Osteocyte (in vitro differentiated cells): ENCODE results near the gene NIPAL4. TPM values are rescaled to one million over a fixed set of nuclear protein-coding genes. Genes with fewer than 3 reads are reported as not detected.

ENCODE experiments used
- DNase-seq: peaks from one replicate; pipeline ENCODE4 v3.0.0; 2021; ENCODE audit warnings: mixed read lengths; ENCODE audit not compliant: unreplicated experiment; ENCODE audit errors: extremely low spot score
- H3K27ac Mint-ChIP-seq: one replicate; pipeline ENCODE4 v1.8.0; 2021; ENCODE audit warnings: mild to moderate bottlenecking, mixed read lengths; ENCODE audit not compliant: unreplicated experiment
- H3K27me3 Mint-ChIP-seq: one replicate; pipeline ENCODE4 v1.8.0; 2021; ENCODE audit warnings: mixed read lengths; ENCODE audit not compliant: unreplicated experiment
- H3K36me3 Mint-ChIP-seq: one replicate; pipeline ENCODE4 v1.8.0; 2021; ENCODE audit warnings: mixed read lengths; ENCODE audit not compliant: unreplicated experiment
- H3K4me1 Mint-ChIP-seq: one replicate; pipeline ENCODE4 v1.8.0; 2021; ENCODE audit warnings: mixed read lengths; ENCODE audit not compliant: unreplicated experiment
- H3K4me3 Mint-ChIP-seq: one replicate; pipeline ENCODE4 v1.8.0; 2021; ENCODE audit warnings: mild to moderate bottlenecking, moderate library complexity, mixed read lengths; ENCODE audit not compliant: unreplicated experiment
- H3K9me3 Mint-ChIP-seq: one replicate; pipeline ENCODE4 v1.8.0; 2021; ENCODE audit warnings: mixed read lengths; ENCODE audit not compliant: unreplicated experiment
- total RNA-seq: library from RNA; stranded (reverse); gene quantifications from 2 replicates; pipeline ENCODE4 v1.2.1, GENCODE V29; 2021
- TF ChIP-seq, protein P1 (sequence below): fragments of 200-600 bp; sonication (generic); IDR thresholded peaks from 2 replicates; pipeline ENCODE4 v1.5.0; 2021; ENCODE audit warnings: antibody characterized with exemption, mild to moderate bottlenecking, moderate library complexity

NIPAL4 gene
- total RNA-seq, 1 donor from 2014 or later, result 2.3 TPM

DNA sequence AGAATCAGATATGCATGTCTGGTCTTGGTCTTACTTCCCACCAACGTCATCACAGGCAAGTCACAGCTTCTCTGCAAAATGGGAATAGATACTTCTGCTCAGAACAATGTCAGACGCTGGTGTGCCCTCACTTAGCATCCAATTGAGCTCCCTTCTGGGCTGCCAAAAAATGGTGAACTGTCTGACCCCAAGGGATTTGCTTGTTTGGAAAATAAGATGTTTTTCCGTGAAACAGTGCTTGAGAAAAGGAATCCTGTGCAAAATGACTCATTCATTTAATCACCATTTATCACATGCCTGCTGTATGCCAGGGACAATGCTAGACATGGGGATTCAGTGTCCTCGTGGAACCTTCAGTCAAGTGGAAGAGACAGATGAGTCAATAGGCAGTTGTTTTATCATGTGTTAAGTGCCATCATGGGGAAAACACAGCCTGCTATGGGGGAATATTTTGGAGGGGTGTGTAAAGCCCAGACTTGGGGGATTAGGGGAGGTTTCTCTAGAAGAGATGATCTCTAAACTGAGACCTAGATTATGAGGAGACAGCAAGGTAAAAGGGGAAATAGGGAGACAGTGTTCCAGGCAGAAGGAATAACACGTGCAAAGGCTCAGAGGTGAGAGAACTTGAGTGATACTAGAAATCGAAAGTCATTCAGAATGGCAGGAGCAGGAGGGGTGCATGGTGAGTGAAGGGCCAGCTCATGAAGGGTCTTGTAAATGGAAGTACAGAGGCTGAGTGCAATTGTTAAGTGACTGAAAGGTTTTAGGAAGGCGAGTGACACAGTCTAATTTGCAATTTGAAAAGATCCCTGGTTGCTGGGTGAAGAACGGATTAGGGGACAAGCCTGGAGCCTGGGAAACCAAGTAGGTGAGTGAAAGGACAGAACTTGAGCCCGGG is 3.9 kb downstream of the NIPAL4 start:
- Mint-ChIP-seq H3K9me3 (no peaks in the 10 kb centered on the region), H3K36me3 (no peaks in the 10 kb centered on the region), H3K27me3 (no peaks in the 10 kb centered on the region), H3K27ac (peak overlapping the region; percentile 11), H3K4me3 (no peak overlapping the region), H3K4me1 (peaks cover 32% of the 10 kb centered on the region)
- TF ChIP-seq, protein P1, sequence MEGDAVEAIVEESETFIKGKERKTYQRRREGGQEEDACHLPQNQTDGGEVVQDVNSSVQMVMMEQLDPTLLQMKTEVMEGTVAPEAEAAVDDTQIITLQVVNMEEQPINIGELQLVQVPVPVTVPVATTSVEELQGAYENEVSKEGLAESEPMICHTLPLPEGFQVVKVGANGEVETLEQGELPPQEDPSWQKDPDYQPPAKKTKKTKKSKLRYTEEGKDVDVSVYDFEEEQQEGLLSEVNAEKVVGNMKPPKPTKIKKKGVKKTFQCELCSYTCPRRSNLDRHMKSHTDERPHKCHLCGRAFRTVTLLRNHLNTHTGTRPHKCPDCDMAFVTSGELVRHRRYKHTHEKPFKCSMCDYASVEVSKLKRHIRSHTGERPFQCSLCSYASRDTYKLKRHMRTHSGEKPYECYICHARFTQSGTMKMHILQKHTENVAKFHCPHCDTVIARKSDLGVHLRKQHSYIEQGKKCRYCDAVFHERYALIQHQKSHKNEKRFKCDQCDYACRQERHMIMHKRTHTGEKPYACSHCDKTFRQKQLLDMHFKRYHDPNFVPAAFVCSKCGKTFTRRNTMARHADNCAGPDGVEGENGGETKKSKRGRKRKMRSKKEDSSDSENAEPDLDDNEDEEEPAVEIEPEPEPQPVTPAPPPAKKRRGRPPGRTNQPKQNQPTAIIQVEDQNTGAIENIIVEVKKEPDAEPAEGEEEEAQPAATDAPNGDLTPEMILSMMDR, result no peak
- DNase-seq, result no peak

GRCh38 chr5:157464519-157465171 is 4.6 kb downstream of the NIPAL4 start:
- Mint-ChIP-seq H3K9me3 (no peaks in the 10 kb centered on the region), H3K27ac (peak overlapping the region; percentile 11), H3K4me3 (no peak overlapping the region), H3K4me1 (peaks cover 28% of the 10 kb centered on the region), H3K36me3 (no peaks in the 10 kb centered on the region), H3K27me3 (no peaks in the 10 kb centered on the region)
- DNase-seq, result no peak
- TF ChIP-seq, protein P1, result no peak

GRCh38 chr5:157468293-157468965 is 8.4 kb downstream of the NIPAL4 start:
- Mint-ChIP-seq H3K4me1 (peaks cover 32% of the 10 kb centered on the region), H3K4me3 (no peak overlapping the region), H3K36me3 (peaks cover 5% of the 10 kb centered on the region), H3K9me3 (no peaks in the 10 kb centered on the region), H3K27ac (no peak overlapping the region), H3K27me3 (no peaks in the 10 kb centered on the region)
- TF ChIP-seq, protein P1, result no peak
- DNase-seq, result no peak

GRCh38 chr5:157469073-157469472 is 9.1 kb downstream of the NIPAL4 start:
- Mint-ChIP-seq H3K27ac (no peak overlapping the region), H3K9me3 (no peaks in the 10 kb centered on the region), H3K4me1 (peaks cover 33% of the 10 kb centered on the region), H3K36me3 (peaks cover 5% of the 10 kb centered on the region), H3K4me3 (no peak overlapping the region), H3K27me3 (no peaks in the 10 kb centered on the region)
- TF ChIP-seq, protein P1, result no peak
- no peak for DNase-seq
